Measurements from ENCODE around the gene SHISAL2A.

SHISAL2A gene

GRCh38 chr1:52632732-52633290 is at the start of gene SHISAL2A:
TSS of gene SHISAL2A (plus strand) at chr1:52633168. CDS start at chr1:52633494, 326 bp downstream.
- Histone ChIP-seq H3K9ac (ENCODE audit: low read depth, low read length) (peak within 1 kb of the TSS; percentile 53; the same call in 1 of the 2 replicates), H3K27ac (ENCODE audit: low read length) (no peak within 1 kb of the TSS)

GRCh38 chr1:52585474-52585873 is 47.5 kb upstream of the SHISAL2A start:
- Histone ChIP-seq H3K36me3 (ENCODE audit: insufficient read depth, low read depth, low read length) (no peaks in the 10 kb centered on the region), H3K27me3 (ENCODE audit: insufficient read depth, low read length) (no peaks in the 10 kb centered on the region), H3K9ac (ENCODE audit: low read depth, low read length) (no peak overlapping the region), H3K4me3 (ENCODE audit: low read length) (no peak overlapping the region), H3K9me3 (ENCODE audit: insufficient read depth, low read depth, low read length) (no peaks in the 10 kb centered on the region), H3K4me1 (ENCODE audit: insufficient read depth, low read length) (peaks cover 5% of the 10 kb centered on the region; the same call in 1 of the 2 replicates), H3K27ac (ENCODE audit: low read length) (no peak overlapping the region)

More at GRCh38 chr1:52632732-52633290, at the start of gene SHISAL2A:
- no peaks in the 10 kb centered on the region for H3K9me3 ChIP-seq (ENCODE audit: insufficient read depth, low read depth, low read length)
- H3K27me3 ChIP-seq (ENCODE audit: insufficient read depth, low read length) = peaks cover 59% of the 10 kb centered on the region
- H3K36me3 ChIP-seq (ENCODE audit: insufficient read depth, low read depth, low read length) = no peaks in the 10 kb centered on the region
- H3K4me1 ChIP-seq (ENCODE audit: insufficient read depth, low read length) = peaks cover 5% of the 10 kb centered on the region; the same call in 1 of the 2 replicates
- peak within 1 kb of the TSS; percentile 49; the same call in 1 of the 2 replicates for H3K4me3 ChIP-seq (ENCODE audit: low read length)

- no peak overlapping the region for H3K4me3 ChIP-seq (ENCODE audit: low read length)
- no peaks in the 10 kb centered on the region for H3K36me3 ChIP-seq (ENCODE audit: insufficient read depth, low read depth, low read length)
- no peak overlapping the region for H3K9ac ChIP-seq (ENCODE audit: low read depth, low read length)
- peaks cover 5% of the 10 kb centered on the region; the same call in 1 of the 2 replicates for H3K4me1 ChIP-seq (ENCODE audit: insufficient read depth, low read length)
- H3K27me3 ChIP-seq (ENCODE audit: insufficient read depth, low read length) = no peaks in the 10 kb centered on the region
- H3K9me3 ChIP-seq (ENCODE audit: insufficient read depth, low read depth, low read length) = no peaks in the 10 kb centered on the region
- H3K27ac ChIP-seq (ENCODE audit: low read length) = no peak overlapping the region
Observed at GRCh38 chr1:52588027-52588426, 44.9 kb upstream of the SHISAL2A start.

GRCh38 chr1:52588535-52588934 is 44.4 kb upstream of the SHISAL2A start:
- Histone ChIP-seq H3K9ac (ENCODE audit: low read depth, low read length) (no peak overlapping the region), H3K4me3 (ENCODE audit: low read length) (no peak overlapping the region), H3K4me1 (ENCODE audit: insufficient read depth, low read length) (peaks cover 5% of the 10 kb centered on the region; the same call in 1 of the 2 replicates), H3K27ac (ENCODE audit: low read length) (no peak overlapping the region), H3K9me3 (ENCODE audit: insufficient read depth, low read depth, low read length) (no peaks in the 10 kb centered on the region), H3K36me3 (ENCODE audit: insufficient read depth, low read depth, low read length) (no peaks in the 10 kb centered on the region), H3K27me3 (ENCODE audit: insufficient read depth, low read length) (no peaks in the 10 kb centered on the region)

- H3K36me3 ChIP-seq (ENCODE audit: insufficient read depth, low read depth, low read length) = no peaks in the 10 kb centered on the region
- no peaks in the 10 kb centered on the region for H3K27me3 ChIP-seq (ENCODE audit: insufficient read depth, low read length)
- H3K9ac ChIP-seq (ENCODE audit: low read depth, low read length) = no peak overlapping the region
- peaks cover 5% of the 10 kb centered on the region; the same call in 1 of the 2 replicates for H3K4me1 ChIP-seq (ENCODE audit: insufficient read depth, low read length)
- no peaks in the 10 kb centered on the region for H3K9me3 ChIP-seq (ENCODE audit: insufficient read depth, low read depth, low read length)
- H3K27ac ChIP-seq (ENCODE audit: low read length) = no peak overlapping the region
- H3K4me3 ChIP-seq (ENCODE audit: low read length) = no peak overlapping the region
Observed at GRCh38 chr1:52590266-52590665, 42.7 kb upstream of the SHISAL2A start.

- Histone ChIP-seq H3K27ac (ENCODE audit: low read length) (no peak overlapping the region), H3K9ac (ENCODE audit: low read depth, low read length) (no peak overlapping the region), H3K4me3 (ENCODE audit: low read length) (no peak overlapping the region)
Observed at GRCh38 chr1:52592637-52593323, 40.2 kb upstream of the SHISAL2A start.

GRCh38 chr1:52593495-52593894 is 39.5 kb upstream of the SHISAL2A start:
- H3K27ac ChIP-seq (ENCODE audit: low read length) = no peak overlapping the region

More at GRCh38 chr1:52592637-52593323, 40.2 kb upstream of the SHISAL2A start:
- H3K4me1 ChIP-seq (ENCODE audit: insufficient read depth, low read length) = peaks cover 5% of the 10 kb centered on the region; the same call in 1 of the 2 replicates
- H3K27me3 ChIP-seq (ENCODE audit: insufficient read depth, low read length) = no peaks in the 10 kb centered on the region
- H3K36me3 ChIP-seq (ENCODE audit: insufficient read depth, low read depth, low read length) = no peaks in the 10 kb centered on the region
- H3K9me3 ChIP-seq (ENCODE audit: insufficient read depth, low read depth, low read length) = no peaks in the 10 kb centered on the region

GRCh38 chr1:52595061-52595460 is 37.9 kb upstream of the SHISAL2A start:
- H3K27me3 ChIP-seq (ENCODE audit: insufficient read depth, low read length) = no peaks in the 10 kb centered on the region
- H3K9ac ChIP-seq (ENCODE audit: low read depth, low read length) = no peak overlapping the region
- no peak overlapping the region for H3K27ac ChIP-seq (ENCODE audit: low read length)
- H3K36me3 ChIP-seq (ENCODE audit: insufficient read depth, low read depth, low read length) = no peaks in the 10 kb centered on the region
- no peak overlapping the region for H3K4me3 ChIP-seq (ENCODE audit: low read length)
- peaks cover 1% of the 10 kb centered on the region; the same call in 1 of the 2 replicates for H3K4me1 ChIP-seq (ENCODE audit: insufficient read depth, low read length)
- H3K9me3 ChIP-seq (ENCODE audit: insufficient read depth, low read depth, low read length) = no peaks in the 10 kb centered on the region

More at GRCh38 chr1:52593495-52593894, 39.5 kb upstream of the SHISAL2A start:
- Histone ChIP-seq H3K4me3 (ENCODE audit: low read length) (no peak overlapping the region), H3K36me3 (ENCODE audit: insufficient read depth, low read depth, low read length) (no peaks in the 10 kb centered on the region), H3K9ac (ENCODE audit: low read depth, low read length) (no peak overlapping the region), H3K4me1 (ENCODE audit: insufficient read depth, low read length) (peaks cover 5% of the 10 kb centered on the region; the same call in 1 of the 2 replicates), H3K27me3 (ENCODE audit: insufficient read depth, low read length) (no peaks in the 10 kb centered on the region), H3K9me3 (ENCODE audit: insufficient read depth, low read depth, low read length) (no peaks in the 10 kb centered on the region)

GRCh38 chr1:52597912-52598311 is 35.1 kb upstream of the SHISAL2A start:
- no peak overlapping the region for H3K4me3 ChIP-seq (ENCODE audit: low read length)
- H3K9ac ChIP-seq (ENCODE audit: low read depth, low read length) = no peak overlapping the region
- peaks cover 25% of the 10 kb centered on the region for H3K27me3 ChIP-seq (ENCODE audit: insufficient read depth, low read length)
- no peaks in the 10 kb centered on the region for H3K4me1 ChIP-seq (ENCODE audit: insufficient read depth, low read length)
- no peaks in the 10 kb centered on the region for H3K36me3 ChIP-seq (ENCODE audit: insufficient read depth, low read depth, low read length)
- H3K27ac ChIP-seq (ENCODE audit: low read length) = no peak overlapping the region
- H3K9me3 ChIP-seq (ENCODE audit: insufficient read depth, low read depth, low read length) = no peaks in the 10 kb centered on the region

GRCh38 chr1:52598729-52599128 is 34.2 kb upstream of the SHISAL2A start:
- H3K27ac ChIP-seq (ENCODE audit: low read length) = no peak overlapping the region
- no peak overlapping the region for H3K4me3 ChIP-seq (ENCODE audit: low read length)
- no peaks in the 10 kb centered on the region for H3K36me3 ChIP-seq (ENCODE audit: insufficient read depth, low read depth, low read length)
- H3K4me1 ChIP-seq (ENCODE audit: insufficient read depth, low read length) = no peaks in the 10 kb centered on the region
- H3K9me3 ChIP-seq (ENCODE audit: insufficient read depth, low read depth, low read length) = no peaks in the 10 kb centered on the region
- peaks cover 33% of the 10 kb centered on the region for H3K27me3 ChIP-seq (ENCODE audit: insufficient read depth, low read length)
- H3K9ac ChIP-seq (ENCODE audit: low read depth, low read length) = no peak overlapping the region

- H3K36me3 ChIP-seq (ENCODE audit: insufficient read depth, low read depth, low read length) = no peaks in the 10 kb centered on the region
- no peak overlapping the region for H3K27ac ChIP-seq (ENCODE audit: low read length)
- no peaks in the 10 kb centered on the region for H3K4me1 ChIP-seq (ENCODE audit: insufficient read depth, low read length)
- no peak overlapping the region for H3K9ac ChIP-seq (ENCODE audit: low read depth, low read length)
- no peak overlapping the region for H3K4me3 ChIP-seq (ENCODE audit: low read length)
- no peaks in the 10 kb centered on the region for H3K9me3 ChIP-seq (ENCODE audit: insufficient read depth, low read depth, low read length)
- peaks cover 38% of the 10 kb centered on the region for H3K27me3 ChIP-seq (ENCODE audit: insufficient read depth, low read length)
Observed at GRCh38 chr1:52599236-52599635, 33.7 kb upstream of the SHISAL2A start.

All from iPS-20b (cell line).